Hematopoietic multipotent progenitor cell treated with erythropoietin and hydrocortisone succinate and interleukin-3 and kit ligand, for 4 days (in vitro differentiated cells): ENCODE measurements around the gene AKAP13.

ENCODE experiments used
- DNase-seq: peaks from one replicate; pipeline ENCODE4 v3.0.0-alpha.2; 2015

AKAP13 gene

DNA sequence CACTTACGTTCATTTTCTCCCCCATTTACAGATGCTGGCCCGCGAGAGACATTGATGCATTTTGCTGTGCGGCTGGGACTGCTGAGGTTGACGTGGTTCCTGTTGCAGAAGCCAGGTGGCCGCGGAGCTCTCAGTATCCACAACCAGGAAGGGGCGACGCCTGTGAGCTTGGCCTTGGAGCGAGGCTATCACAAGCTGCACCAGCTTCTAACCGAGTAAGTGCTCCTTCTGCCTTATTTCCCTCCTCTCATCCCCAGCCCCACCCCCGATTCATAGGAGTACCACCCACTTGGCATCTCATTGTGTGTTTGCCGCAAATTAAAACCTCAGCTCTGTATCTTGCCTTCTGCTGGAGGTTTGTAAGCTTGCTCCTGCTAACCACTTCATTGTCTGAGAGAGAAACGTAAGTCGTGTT, 163.3 kb downstream of the AKAP13 start:
- DNase-seq: peak; percentile 75

DNA sequence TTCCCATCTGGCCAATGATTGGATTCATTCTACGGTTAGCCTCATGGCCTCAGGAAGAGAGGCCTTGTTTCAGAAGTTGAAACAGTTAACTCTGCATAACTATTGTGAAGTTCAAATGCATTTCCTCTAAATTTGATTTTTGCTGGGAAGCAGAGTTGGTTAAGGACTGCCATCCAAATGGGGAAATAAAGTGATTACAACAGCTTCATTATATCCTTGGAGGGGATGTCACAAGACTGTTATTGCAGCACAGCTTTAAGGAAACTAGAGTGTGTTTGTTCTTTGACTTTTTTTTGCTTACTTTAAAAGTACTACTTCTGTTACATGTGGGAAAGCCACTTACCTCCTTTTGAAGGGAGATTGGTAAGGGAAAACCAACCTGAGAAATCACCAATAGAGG, 164.8 kb downstream of the AKAP13 start:
- DNase-seq: peak; percentile 61

DNA sequence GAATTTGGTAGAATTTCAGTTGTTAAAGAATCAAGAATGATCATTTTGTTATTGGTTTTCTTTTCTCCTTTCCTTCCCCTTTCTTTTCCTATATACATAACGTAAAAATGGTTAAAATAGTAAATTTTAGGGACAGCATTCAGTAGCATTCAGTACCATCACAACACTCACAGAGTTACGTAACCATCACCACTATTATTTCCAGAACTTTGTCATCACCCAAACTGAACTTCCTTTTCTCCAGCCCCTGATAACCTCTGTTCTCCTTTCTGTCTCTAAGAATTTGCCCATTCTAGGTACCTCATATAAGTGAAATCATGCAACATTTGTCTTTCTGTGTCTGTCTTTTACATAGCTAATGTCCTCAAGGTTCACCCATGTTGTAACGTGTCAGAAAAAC, 165.3 kb downstream of the AKAP13 start:
- DNase-seq: peak; percentile 63

DNA sequence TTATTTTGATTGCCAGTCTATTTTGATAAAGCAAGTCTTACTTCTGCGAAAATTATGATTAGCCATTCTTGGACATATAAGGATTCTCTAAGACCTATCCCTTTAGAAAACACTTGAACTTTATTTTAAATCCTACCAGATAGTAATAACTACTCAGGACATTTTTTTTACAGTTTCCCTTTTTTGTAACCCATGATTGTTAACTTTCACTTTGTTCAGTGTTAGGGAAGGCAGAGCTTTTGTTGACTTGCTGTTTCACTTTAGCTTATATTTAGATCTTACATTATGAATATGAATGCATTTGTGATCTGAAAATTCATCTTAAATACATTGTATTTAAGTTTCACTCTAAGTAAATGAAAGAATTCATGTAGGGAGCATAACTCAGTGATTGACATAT, 167.0 kb downstream of the AKAP13 start:
- DNase-seq: no peak

DNA sequence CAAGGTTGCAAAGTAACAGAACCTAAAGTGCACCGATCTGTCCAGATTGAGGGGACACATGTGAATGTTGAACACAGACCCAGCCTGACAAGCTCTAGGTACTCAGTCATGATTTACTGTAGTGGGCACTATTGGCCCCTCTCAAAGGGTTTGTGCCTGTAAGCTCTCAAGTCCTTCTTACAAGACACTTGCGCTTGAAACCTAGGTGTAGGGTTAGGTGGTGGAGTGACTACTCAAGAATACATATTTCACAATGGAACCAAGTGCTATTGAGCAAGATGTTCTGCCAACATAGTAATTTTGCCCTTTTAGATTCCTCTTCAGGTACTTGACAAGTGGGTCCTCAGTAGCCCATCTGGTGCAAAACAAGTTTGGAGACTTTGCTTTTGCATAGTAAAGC, 169.9 kb downstream of the AKAP13 start:
- no peak for DNase-seq

DNA sequence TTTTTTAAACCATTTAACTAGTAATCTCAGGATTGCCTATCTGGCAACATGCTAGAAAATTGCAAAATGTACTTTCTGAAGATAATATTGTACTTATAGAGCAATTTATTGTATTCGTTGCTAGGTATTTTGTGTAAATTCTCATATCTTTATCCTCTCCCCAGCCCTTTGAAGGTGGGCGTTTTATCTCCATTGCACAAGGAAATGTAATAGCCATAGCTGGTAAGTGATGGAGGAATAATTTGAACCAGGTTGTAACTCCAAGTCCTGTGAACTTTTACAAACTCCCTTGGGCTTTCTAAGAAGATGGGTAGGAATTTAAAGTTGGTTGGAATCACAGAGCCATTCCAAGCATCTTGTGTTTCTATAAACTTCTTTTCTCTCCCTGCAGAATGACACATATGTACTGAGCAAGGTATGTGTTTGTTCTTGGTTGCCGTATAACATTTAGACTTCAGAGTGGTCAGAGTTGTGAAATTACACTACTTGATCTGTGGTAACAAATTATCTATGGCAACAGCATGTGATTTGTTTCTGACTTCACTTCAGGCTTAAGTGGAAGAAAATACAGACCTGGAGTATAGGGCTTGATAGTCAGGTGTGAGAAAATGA, 170.9 kb downstream of the AKAP13 start:
- DNase-seq: peak; percentile 53

DNA sequence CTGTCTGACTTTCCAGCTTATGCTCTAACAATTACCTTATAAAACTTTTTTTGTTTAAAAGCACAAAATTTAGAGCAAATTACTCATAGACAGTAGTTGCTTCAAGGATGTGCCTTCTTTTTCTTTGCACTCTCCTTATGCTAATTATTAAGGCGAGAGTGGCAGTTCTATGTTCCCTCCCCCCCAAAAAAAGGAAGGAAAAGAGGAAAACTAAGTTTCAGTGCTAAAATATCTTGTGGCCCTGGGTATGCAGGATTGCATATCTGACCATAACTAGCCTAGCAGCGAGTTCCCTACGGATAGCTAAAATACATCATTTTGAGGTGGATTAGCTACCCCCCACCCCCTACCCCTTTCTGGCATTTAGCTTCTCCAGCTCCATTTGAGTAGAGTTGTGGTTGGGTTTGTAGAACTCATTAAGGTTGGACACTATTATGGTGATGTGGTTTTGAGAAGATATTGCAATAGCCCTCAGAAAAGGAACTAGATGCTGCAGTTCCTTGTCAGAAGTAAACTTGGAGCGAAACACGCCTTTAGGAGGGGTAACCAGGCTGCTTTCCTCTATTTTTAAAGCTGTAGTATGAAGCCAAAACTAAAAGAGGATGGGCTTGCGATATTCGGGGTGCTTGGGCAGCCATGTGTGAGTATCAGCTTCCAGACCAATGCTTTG, 174.6 kb downstream of the AKAP13 start:
- peak; percentile 83 for DNase-seq

DNA sequence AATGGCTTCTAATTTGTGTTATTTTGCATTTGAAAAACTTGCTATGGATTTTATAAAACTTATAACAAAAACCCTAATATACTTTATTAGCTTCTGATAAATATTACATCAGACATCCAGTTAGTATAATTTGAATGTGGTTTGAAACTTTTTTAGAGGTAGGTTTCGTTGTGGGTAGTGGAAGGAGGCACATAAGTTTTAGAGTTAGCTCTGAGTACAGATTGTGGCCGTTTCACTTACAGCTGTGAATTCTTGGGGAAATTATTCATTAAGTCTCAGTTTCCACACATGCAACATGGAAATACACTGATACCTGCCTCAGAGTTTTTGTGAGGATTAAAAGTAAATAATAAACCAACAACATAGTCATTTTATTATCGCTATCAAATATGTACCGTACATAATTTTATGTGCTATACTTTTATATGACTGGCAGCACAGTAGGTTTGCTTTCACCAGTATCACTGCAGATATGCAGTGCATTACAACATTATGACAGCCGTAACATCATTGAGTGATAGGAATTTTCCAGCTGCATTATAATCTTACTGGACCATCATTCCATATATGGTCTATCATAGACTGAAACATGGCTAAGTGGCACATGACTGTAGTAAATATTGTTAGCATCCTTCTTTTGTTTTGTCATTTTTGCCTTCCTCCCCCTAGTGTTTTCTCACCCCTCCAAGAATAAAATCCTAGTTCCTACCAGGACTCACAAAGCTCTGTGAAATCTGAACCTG, 175.6 kb downstream of the AKAP13 start:
- DNase-seq: no peak

DNA sequence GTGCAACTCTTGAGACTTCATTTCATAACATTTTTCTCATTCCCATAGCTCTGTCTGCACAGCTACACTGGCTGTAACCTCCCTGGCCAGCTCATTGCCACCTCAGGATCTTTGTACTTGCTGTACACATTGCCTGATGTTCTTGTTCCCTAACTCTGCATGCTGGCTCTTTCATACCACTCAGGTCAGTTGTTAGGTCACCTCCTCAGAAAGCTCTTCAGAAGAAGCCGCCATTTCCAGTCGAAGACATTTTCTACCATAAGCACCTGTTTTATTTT, 176.2 kb downstream of the AKAP13 start:
- no peak for DNase-seq

DNA sequence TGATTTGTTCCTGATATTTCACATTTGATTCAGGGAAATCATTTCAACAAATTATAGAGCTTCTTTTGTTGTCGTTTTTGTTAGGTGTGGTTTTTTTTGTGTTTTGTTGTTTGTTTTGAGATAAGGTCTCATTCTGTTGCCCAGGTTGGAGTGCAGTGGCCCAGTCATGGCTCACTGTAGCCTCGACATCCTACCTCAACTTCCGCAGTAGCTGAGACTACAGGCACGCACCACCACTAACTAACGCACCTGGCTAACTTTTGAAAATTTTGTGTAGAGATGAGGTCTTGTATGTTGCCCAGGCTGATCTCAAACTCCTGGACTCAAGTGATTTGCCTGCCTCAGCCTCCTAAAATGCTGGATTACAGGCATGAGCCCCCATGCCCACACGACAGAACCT, 177.0 kb downstream of the AKAP13 start:
- no peak for DNase-seq

DNA sequence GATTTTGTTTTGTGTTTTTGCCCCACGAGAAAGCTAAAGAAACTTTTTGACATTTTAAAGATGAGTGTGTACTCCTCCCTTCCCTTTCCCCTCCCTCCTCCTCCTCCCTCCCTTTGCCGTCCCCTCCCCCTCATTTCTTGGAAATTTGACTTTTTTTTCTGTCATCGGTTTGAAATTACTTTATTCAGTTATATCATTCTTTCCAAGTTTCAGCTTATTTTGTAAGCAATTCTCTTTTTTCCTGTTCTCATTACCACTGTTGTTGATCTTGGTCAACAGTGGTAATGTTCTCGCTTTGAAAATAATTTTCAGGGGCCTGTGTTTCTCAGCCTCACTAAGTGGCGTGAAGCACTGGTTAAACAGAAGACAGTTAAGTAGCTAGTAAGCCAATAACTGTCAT, 178.4 kb downstream of the AKAP13 start:
- DNase-seq: no peak

DNA sequence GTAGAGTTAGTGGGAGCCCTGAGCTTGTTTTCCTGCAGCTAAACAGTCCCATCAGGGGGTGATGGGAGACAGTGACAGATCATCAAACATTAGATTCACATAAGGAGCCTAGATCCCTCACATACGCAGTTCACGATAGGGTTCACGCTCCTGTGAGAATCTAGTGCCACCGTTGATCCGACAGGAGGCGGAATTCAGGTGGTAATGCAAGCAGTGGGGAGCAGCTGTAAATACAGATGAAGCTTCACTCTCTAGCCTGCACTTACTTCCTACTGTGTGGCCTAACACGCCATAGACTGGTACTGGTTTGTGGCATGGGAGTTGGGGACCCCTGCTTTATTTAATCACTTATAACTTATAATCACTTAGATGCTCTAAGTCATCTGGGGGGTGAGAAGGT, 179.1 kb downstream of the AKAP13 start:
- no peak for DNase-seq

DNA sequence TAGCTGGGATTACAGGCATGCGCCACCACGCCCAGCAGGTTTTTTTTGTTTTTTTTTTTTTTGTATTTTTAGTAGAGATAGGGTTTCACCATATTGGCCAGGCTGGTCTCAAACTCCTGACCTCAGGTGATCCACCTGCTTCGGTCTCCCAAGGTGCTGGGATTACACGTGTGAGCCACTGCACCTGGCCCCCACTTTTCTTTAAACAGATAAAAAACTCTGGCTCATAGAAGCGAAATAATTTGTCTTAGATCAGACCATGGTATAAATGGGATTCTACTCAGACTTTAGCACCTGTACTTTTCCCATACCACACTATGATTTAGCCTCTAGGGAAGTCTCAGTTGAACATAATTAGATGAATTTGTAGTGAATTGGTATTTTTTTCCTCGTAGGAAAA, 182.4 kb downstream of the AKAP13 start:
- no peak for DNase-seq

DNA sequence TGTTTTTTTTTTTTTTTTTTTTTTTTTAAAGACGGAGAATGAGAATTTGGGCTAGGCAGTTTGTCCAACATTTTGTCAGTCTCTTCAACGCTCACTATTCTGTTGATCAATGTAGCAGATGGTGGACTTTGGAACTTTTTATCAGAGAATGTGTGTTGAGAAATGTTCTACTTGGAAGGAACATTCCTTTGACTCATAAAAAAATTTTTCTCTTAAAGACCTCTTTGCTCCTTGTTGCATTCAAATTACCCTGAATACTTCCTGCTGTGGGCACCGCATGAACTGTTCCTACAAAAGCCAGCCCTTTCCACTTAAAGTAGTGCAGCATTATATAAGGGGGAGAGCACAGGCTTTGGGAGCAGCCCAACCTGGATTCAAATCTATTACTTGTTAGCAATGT, 182.9 kb downstream of the AKAP13 start:
- no peak for DNase-seq

DNA sequence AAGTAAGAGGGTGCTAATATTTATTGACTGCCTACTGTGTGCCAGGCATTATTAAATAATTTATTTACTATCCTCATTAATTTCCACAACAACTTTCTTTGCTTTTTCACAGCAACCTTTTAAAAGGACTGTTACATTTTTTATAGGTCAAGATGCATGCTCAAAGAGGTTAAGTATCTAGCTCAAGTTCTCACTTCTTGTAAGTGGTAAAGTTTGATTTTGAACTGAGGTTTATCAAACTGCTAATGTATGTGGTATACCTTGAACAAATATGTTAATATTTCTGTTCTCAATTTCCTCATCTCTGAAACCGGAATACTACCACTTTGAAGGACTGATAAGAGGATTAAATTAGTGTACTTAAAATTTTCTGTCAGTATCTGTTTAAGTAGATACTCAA, 183.3 kb downstream of the AKAP13 start:
- DNase-seq: no peak

DNA sequence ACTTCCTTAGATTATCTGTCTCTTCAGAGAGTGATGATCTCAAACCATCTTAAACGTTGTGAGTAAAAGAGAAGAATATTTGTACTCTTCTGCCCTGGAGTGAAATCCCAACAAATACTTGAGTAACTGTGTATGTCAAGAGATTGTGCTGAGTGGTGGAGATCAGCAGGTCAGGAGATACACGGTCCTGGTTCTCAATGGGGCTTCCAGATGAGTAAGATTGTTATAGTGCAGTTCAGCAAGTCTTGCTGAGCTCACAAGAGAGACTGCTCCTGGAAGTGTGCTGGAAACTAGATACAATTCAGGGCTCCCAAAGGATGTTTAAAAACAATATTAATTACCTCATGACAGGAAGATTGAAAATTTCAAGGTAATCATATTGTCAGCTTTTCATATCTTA, 184.3 kb downstream of the AKAP13 start:
- DNase-seq: no peak

DNA sequence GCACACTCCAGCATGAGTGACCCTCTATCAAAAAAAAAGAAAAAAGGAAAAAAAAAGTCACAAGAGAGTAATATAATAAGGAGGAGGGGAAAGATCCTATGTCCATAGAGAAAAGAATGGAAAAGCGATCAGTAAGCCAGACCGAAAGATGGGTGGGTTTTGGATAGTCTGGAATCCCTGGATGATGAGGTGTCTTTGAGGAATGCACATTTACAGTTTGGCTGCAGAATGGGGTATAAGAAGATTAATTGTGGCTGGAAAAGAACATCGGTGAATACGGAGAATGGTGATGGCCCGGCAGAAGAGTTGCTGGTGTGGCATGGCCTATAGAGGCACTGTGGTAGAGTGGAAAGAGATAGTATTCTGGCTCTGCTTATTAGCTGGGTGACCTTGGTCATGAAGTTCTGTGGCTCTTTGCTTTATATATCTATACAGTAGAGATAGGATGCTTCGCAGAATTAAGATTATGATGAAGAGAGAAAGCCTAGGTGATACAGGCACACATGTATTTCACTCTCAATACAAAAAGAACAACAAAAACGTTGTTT, 187.9 kb downstream of the AKAP13 start:
- DNase-seq: no peak

DNA sequence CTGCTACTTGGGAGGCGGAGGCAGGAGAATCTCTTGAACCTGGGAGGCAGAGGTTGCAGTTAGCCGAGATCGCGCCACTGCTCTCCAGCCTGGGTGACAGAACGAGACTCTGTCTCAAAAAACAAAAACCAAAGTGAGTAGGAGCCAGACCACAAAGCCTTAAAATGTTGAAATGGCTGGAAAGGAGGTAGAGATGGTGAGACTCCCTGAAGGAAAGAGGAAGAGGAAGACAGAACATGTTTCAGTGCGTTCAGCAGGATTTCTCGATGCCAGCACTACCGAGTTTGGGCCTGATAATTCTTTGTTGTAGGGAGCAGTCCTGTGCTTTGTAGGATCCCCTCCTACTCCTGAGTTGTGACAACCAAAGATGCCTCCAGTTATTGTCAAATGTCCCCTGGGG, 189.9 kb downstream of the AKAP13 start:
- DNase-seq: no peak

DNA sequence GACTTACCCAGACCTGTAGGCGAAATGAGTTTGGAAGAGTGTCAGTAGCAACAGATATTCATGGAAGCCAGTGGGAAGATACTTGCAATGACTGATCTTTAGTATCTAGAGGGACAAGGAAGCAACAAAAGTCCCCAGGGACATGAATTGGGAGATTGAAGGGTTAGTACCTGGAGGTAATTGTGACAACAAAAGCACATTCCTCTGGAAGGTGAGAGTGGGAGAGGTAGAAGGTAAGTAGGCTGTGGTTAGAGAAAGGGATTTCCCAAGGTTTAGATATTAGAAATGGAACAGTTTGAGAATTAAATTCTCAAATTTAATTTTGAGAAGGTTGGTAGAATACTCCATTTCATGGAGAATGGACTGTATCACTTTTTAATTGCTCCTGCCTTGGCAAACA, 191.4 kb downstream of the AKAP13 start:
- DNase-seq: no peak

DNA sequence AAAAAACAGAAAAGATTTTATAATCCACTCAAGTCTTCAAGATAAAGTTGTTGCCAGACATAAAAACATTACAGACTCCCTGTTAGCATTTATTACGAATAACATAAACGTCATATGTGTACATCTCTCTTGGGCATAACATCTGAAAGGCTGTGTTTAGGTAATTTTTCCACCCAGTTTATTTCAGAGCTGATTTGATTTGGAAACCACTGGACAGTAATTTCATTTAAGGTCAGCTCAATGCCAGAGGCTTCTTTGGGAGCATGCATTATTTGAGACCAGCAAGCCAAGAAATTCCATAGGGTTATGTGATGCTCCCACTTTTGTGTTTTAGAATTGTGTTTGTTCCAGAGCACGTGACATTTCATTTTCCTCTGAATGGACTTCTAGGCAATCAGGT, 196.0 kb downstream of the AKAP13 start:
- DNase-seq: no peak

DNA sequence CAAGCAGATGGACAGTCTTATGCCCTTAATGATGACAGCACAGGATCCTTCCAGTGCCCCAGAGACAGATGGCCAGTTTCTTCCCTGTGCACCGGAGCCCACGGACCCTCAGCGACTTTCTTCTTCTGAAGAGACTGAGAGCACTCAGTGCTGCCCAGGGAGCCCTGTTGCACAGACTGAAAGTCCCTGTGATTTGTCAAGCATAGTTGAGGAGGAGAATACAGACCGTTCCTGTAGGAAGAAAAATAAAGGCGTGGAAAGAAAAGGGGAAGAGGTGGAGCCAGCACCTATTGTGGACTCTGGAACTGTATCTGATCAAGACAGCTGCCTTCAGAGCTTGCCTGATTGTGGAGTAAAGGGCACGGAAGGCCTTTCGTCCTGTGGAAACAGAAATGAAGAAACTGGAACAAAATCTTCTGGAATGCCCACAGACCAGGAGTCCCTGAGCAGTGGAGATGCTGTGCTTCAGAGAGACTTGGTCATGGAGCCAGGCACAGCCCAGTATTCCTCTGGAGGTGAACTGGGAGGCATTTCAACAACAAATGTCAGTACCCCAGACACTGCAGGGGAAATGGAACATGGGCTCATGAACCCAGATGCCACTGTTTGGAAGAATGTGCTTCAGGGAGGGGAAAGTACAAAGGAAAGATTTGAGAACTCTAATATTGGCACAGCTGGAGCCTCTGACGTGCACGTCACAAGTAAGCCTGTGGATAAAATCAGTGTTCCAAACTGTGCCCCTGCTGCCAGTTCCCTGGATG, 198.7 kb downstream of the AKAP13 start:
- peak; percentile 59 for DNase-seq

DNA sequence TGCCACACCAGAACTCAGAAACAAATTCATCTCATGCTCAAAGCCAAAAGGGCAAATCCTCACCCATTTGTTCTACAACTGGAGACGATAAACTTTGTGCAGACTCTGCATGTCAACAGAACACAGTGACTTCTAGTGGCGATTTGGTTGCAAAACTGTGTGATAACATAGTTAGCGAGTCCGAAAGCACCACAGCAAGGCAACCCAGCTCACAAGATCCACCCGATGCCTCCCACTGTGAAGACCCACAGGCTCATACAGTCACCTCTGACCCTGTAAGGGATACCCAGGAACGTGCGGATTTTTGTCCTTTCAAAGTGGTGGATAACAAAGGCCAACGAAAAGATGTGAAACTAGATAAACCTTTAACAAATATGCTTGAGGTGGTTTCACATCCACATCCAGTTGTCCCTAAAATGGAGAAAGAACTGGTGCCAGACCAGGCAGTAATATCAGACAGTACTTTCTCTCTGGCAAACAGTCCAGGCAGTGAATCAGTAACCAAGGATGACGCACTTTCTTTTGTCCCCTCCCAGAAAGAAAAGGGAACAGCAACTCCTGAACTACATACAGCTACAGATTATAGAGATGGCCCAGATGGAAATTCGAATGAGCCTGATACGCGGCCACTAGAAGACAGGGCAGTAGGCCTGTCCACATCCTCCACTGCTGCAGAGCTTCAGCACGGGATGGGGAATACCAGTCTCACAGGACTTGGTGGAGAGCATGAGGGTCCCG, 199.7 kb downstream of the AKAP13 start:
- DNase-seq: peak; percentile 54

DNA sequence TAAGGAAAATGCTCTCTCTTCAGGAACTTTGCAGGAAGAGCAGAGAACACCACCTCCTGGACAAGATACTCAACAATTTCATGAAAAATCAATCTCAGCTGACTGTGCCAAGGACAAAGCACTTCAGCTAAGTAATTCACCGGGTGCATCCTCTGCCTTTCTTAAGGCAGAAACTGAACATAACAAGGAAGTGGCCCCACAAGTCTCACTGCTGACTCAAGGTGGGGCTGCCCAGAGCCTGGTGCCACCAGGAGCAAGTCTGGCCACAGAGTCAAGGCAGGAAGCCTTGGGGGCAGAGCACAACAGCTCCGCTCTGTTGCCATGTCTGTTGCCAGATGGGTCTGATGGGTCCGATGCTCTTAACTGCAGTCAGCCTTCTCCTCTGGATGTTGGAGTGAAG, 200.5 kb downstream of the AKAP13 start:
- peak; percentile 72 for DNase-seq
